Muscle of back (tissue), 11 donors: ENCODE measurements around the gene COX19. TPM values are rescaled to one million over a fixed set of nuclear protein-coding genes. Genes with fewer than 3 reads are reported as not detected.
A peak's percentile ranks its signal among the peaks of the same experiment; 100 is the strongest.

Experiments used
- DNase-seq, 3 donors: peaks; one replicate each; pipeline versions ENCODE4 v3.0.0 to v3.0.0-alpha.2; 2013
- polyA plus RNA-seq, 10 donors: library from polyadenylated mRNA; unstranded; fragments of 120-200 nt; gene quantifications; one replicate each; pipeline ENCODE4 v1.2.1, GENCODE V29; 2013; ENCODE audit not compliant: insufficient read length in 10 of 10

Gene COX19
- polyA plus RNA-seq, 10 donors = 7.0 to 12.4 (median 10.5) TPM

- DNase-seq = no peak
Observed at GRCh38 chr7:979151-979550, 3.8 kb upstream of the COX19 start.

- DNase-seq = no peak
Observed at GRCh38 chr7:978416-979091, 3.2 kb upstream of the COX19 start.

DNA sequence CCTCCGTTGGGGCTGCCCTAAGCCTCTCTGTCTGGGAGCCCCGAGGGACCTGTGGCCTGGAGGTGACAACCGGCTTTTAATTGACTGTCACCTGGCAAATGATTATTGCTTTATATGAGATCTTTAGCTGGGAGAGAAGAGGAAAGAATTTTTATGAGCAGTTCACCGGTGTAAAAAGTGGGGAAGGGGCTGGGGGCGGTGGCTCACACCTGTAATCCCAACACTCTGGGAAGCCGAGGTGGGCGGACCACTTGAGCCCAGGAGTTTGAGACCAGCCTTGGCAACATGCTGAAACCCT lies 2.6 kb upstream of the COX19 start:
- no peak for DNase-seq

DNA sequence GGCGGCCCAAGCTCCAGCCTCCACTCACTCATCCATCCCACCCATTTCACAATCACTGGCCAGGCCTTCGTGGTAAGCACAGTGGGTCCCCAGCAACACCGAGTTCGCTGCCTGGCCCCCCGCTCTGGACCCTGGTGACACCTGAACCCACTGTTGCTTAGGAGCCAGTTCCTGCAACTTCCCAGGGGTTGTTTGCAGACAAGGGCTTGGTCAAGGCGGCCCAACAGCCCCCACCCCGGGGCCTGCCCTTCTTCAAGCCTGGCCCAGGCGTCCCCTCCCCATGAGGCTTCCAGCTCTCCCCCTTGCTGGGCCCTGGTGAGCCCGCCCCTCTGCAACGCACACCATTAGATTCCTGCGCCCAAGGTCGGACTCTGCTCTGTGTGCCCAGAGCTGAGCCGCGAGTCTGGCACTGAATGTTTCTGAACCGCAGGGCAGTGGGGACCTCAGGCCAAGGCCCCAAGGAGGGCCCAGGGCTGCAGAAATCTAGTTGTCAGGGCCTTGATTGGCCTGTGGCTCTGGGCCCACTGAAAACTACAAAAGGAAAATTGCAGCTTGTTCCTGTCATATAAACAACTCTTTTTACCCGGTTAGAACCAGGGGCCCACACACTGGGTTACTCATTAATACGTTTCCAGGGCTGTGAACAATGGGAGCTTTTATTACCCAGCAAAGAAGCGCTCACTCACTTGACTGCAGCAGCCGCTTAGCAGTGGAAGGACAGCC lies 2.1 kb upstream of the COX19 start:
- DNase-seq = no peak

GRCh38 chr7:976901-977325 lies 1.6 kb upstream of the COX19 start:
- DNase-seq = no peak

GRCh38 chr7:975702-976473 lies 539 bp upstream of the COX19 start:
- DNase-seq = no peak

GRCh38 chr7:974172-974571 lies 1.2 kb downstream of the COX19 start:
- no peak for DNase-seq

GRCh38 chr7:973312-973711 lies 2.0 kb downstream of the COX19 start:
- DNase-seq = no peak

DNA sequence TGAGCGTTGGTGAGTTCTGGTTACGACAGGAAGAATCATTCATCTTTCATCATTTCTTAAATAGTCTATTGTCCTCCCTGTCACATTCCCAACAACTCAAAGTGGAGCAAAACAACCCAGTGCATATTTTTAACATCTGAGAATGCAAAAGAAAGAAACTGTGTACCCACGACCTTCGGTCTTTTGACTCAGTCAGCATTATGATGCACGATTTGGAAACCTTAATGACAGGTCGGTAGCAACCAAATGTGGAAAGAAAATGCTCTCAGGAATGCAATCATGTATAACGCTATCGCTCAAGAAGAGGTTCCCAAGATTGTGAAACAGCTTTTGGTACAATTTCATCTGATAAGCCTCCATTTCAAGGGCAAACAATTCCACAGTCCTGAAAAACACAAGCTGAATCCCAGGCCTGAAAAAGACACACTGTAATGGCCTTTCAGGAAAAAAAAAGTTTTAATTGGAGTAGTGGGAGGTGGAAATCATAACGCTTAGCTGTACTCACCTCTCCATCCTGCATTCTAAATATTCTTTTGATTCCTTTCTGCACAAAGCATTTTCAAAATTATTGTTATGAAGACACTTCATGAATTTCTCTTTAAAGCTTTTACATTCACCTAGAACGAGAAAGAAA lies 2.6 kb downstream of the COX19 start:
- DNase-seq = no peak

DNA sequence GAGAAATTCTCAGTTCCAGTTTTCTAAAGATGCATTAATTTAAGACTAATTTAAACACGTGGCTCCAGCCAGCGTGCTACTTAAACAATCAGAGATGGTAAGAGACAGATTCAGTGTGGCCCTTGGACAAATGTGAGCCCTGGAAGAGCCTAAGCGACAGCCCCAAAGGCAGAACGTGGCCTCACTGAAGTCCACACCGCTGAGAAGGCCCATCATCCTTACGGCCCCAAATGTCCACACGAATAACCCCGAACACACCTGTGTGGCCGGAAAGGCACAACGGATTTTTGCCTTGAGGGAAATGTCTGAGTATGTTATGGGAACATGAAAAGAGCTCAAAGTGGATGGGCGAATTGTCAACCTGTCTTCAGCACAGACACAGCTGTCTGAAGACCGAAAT lies 3.2 kb downstream of the COX19 start:
- no peak for DNase-seq

DNA sequence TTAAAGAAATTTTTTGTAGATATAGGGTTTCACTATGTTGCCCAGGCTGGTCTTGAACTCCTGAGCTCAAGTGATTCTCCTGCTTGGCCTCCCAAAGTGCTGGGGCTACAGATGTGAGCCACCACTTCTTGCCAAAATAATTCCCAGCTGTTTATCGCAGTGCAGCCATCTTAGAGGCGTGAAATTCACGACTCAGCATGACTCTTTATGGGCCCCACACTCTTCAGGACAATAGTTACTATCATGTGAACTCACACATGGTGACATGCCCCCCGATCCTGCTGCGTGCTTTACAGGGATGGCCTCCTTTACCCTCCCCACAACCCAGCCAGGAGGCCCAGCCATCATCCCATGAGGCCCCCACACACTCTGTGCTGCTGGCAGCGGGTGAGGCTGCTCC lies 4.6 kb downstream of the COX19 start:
- DNase-seq = no peak

- DNase-seq = no peak
Observed at GRCh38 chr7:969403-969802, 5.9 kb downstream of the COX19 start.

- no peak for DNase-seq
Observed at GRCh38 chr7:968205-969105, 6.9 kb downstream of the COX19 start.

DNA sequence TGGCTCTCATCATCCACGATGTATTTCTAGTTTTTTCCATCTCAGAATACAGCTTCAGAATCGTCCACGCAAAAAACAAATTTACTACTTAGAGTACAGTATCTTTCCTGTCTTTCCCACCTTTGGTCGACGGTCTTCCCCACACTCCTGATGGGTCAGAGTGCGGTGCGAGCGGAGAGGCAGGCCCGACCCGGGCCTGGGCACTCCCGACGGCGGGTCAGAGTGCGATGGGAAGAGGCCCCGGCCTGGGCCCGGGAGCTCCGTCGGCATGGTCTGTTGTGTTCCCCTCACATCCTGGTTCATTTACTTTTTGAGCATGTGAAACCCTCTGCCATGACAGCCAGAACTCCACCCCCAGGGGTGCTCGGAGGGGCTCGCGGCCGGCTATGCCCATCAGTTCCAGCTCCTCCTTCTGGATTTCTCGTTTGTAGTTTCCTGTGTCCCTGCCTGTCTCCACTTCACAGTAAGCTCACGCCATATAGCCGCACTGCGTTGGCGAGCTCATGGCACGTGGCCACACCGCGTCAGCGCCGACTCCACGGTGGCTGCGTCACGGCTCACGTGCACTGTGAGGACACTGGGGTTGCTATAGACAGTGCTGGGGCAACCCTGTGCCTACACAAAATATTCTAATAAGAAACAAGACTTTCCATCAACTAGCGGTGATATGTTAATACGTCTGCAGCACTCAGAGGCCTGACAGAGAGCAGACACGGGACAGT lies 7.8 kb downstream of the COX19 start:
- no peak for DNase-seq

- DNase-seq = no peak
Observed at GRCh38 chr7:966291-967069, 8.9 kb downstream of the COX19 start.

DNA sequence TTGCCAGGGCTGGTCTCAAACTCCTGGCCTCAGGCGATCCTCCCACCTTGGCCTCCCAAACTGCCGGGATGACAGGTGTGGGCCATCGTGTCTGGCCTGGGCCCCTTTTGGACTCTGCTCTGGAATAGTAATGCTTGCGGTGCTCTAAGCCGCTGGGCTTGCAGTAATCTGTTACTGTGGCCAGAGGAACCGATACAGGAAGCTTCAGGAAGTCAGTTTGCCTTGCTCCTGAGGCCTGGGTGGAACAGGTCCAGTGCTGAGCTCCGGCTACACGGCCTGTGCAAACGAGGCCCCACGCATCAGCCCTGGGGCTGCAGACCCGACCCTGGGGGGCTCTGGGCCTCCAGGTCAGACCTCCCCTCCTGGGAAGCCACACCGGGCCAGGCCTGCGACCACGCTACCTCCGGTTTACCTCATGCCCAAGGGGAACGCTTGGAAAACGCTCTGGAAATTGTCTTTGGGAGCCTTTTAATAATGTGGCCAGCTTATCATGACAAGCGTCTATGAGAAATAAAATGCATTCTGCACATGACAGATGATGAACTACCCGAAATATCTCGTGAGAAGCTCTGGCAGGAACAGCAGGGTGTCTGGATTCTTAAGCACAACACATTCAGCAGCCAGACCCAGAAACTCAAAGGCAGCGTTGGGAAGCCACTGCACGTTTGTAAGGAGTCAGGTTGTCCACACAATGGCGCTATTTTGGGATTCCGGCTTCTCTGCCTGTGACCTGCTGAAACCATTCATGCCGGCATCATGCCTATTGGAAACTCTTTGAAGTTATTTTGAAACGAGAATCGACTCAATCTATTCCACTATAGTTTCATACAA lies 10.7 kb downstream of the COX19 start:
- DNase-seq = peak in 2 of 3 donors; percentile 59 to 76

GRCh38 chr7:963236-964078 lies 11.9 kb downstream of the COX19 start:
- DNase-seq = no peak
